Esophagus (tissue), 2 donors: ENCODE results near the gene S100A16. TPM values are rescaled to one million over a fixed set of nuclear protein-coding genes. Genes with fewer than 3 reads are reported as not detected.

Experiments used
- H3K27ac ChIP-seq, 2 donors: one replicate each; pipeline ENCODE4 v1.5.1; 2013; ENCODE audit warnings: low read depth in 2 of 2, mild to moderate bottlenecking in 2 of 2, inconsistent platforms in 1 of 2, low read length in 1 of 2, moderate library complexity in 1 of 2
- H3K27me3 ChIP-seq, 2 donors: one replicate each; pipeline ENCODE4 v1.6.1; 2013; ENCODE audit warnings: low read length in 2 of 2, control low read depth in 1 of 2, mild to moderate bottlenecking in 1 of 2; ENCODE audit not compliant: insufficient read depth in 2 of 2, control insufficient read depth in 1 of 2
- H3K36me3 ChIP-seq, 2 donors: one replicate each; pipeline ENCODE4 v1.6.1; 2013; ENCODE audit warnings: low read length in 1 of 2; ENCODE audit not compliant: control insufficient read depth in 2 of 2, insufficient read depth in 2 of 2
- H3K4me1 ChIP-seq, 2 donors: one replicate each; pipeline ENCODE4 v1.6.1; 2013; ENCODE audit warnings: low read length in 1 of 2; ENCODE audit not compliant: control insufficient read depth in 2 of 2, insufficient read depth in 2 of 2
- H3K4me3 ChIP-seq, 2 donors: one replicate each; pipeline ENCODE4 v1.5.1; 2013; ENCODE audit warnings: low read length in 2 of 2, mild to moderate bottlenecking in 2 of 2, low read depth in 1 of 2, moderate library complexity in 1 of 2
- H3K9me3 ChIP-seq, 2 donors: one replicate each; pipeline ENCODE4 v1.6.1; 2013; ENCODE audit warnings: mild to moderate bottlenecking in 2 of 2, low read depth in 1 of 2, low read length in 1 of 2, moderate library complexity in 1 of 2; ENCODE audit not compliant: control insufficient read depth in 2 of 2, insufficient read depth in 1 of 2
- whole genome bisulfite sequencing, 2 donors: extraction: QIAGEN DNeasy Blood & Tissue Kit; methylation state at CpG; one replicate each; pipeline ENCODE4 v1.1.7; 2013; 5-methylcytosine and 5-hydroxymethylcytosine counted together
- polyA plus RNA-seq, 2 donors: library from polyadenylated mRNA; stranded (reverse); fragments of 200-250 nt; gene quantifications; one replicate each; pipeline ENCODE4 v1.2.3, GENCODE V29; 2013
- donor health status: healthy with polysubstance abuse.
- donor health status: Bipolar disorder and iron deficiency.

Gene S100A16, protein sequence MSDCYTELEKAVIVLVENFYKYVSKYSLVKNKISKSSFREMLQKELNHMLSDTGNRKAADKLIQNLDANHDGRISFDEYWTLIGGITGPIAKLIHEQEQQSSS
- polyA plus RNA-seq = 1,000 to 10,000 TPM; 2,016 to 2,151 TPM

DNA sequence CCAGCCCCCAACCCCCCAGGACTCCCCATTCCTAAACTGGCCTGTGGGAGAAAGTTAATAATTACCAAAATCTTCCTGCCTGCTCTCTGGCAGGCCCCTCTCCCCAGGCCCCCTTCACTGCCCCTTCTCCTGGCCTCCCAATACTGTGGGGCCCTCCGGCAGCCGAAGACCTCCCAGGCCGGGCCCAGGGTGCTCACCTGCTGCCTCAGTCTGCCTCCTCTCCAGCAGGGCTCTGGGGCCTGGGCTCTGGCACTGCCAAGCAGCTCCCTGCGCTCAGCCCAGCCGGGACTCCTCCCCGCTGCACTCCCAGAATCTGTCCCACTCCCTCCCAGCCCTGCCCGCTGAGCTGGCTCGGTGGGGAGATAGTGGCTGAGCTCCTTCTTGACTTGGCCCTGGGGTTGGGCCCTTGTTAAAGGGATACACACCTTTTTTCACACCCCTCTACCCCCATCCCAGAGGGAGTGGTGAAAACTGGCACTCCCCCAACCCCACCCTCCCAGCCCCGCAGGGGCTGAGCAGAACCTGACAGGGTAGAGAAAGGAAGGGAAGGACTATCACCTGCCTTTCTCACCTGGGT lies at the start of gene S100A16:
S100A16 (minus strand) TSS at position 383 of the 577 bp plus-strand sequence. CDS start 4,986 bp downstream, outside the sequence.
- Histone ChIP-seq H3K4me3 (peak within 1 kb of the TSS; percentile 76 to 93), H3K4me1 (peaks cover 2 to 29% of the 10 kb centered on the region in 2 donors)
- 26 to 27% methylated on average over 9 of the region's 9 CpGs for WGBS, 2 donors

DNA sequence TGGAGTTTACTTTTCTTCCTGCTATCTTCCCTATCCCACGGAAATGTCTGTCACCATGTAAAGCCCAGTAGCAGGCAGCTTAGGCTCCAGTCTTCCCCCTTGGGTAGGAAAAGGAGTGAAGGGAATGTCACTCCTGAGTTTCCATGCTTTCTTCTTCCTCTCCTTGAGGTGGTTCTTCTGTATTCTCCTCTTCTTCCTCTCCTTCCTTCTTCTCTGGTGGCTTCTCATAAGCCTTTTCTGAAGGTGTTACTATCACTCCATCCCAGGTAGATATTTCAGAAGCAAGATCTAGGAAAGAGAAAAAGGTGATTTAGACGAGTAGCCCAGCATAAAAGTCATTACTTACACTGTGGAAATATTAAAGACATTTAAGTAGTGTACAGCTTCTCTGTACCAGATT lies 49.3 kb upstream of the S100A16 start:
- WGBS, 2 donors = 62 to 63% methylated on average over 2 of the region's 2 CpGs
- Histone ChIP-seq H3K9me3 (no peaks in the 10 kb centered on the region), H3K27me3 (no peaks in the 10 kb centered on the region), H3K4me1 (peaks cover 0 to 2% of the 10 kb centered on the region in 2 donors), H3K27ac (peak overlapping the region in 1 of 2 donors; percentile 3), H3K4me3 (no peak overlapping the region), H3K36me3 (peaks cover 16 to 22% of the 10 kb centered on the region in 2 donors)

More for the DNA sequence above, at the start of gene S100A16:
- Histone ChIP-seq H3K9me3 (no peaks in the 10 kb centered on the region), H3K27me3 (no peaks in the 10 kb centered on the region), H3K27ac (peak within 1 kb of the TSS; percentile 96 to 98), H3K36me3 (peaks cover 0 to 2% of the 10 kb centered on the region in 2 donors)

DNA sequence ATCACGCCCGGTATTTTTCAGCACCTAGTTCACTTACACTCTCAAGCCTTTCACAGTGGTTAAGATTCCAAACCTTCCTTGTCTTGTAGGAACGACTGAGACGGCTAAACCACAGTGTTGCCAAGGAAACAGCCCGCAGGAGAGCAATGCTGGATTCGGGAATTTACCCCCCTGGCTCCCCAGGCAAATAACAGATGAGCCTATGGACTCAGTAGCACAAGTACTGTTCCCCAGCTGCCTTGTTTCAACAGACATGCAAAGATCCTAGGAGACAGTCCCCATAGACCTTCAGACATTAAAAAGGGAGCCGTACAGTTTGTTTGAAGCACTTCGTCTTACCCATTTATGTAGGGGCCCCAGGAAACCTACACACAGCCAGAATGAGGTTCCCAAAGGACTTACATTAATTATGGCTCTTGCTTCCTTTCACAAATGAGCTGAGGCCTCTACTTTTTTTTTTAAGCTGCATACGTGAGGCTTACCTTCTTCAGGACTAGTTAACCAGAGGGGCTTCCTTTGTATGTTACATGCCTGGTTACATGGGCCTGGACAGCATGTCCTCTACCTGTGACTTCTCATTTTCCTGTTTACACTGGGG lies 48.3 kb upstream of the S100A16 start:
- H3K4me3 ChIP-seq = no peak overlapping the region
- peaks cover 0 to 2% of the 10 kb centered on the region in 2 donors for H3K4me1 ChIP-seq
- H3K36me3 ChIP-seq = peaks cover 13 to 15% of the 10 kb centered on the region in 2 donors
- H3K9me3 ChIP-seq = no peaks in the 10 kb centered on the region
- no peak overlapping the region for H3K27ac ChIP-seq
- 61 to 69% methylated on average over 9 of the region's 9 CpGs for WGBS, 2 donors
- H3K27me3 ChIP-seq = no peaks in the 10 kb centered on the region

DNA sequence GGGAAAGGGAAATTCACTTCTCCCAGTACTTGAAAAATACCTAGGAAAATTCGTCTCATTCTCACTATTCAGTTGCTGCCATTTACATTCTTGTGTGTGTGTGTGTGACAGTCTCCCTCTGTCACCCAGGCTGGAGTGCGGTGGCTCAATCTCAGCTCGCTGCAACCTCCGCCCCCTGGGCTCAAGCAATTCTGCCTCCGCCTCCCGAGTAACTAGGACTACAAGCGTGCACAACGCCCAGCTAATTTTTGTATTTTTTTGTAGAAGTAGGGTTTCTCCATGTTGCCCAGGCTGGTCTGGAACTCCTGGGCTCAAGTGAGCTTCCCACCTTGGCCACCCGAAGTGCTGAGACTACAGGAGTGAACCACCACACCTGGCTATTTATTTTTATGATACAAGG lies 46.7 kb upstream of the S100A16 start:
- no peak overlapping the region for H3K27ac ChIP-seq
- peak overlapping the region in 1 of 2 donors; percentile 92 for H3K4me3 ChIP-seq
- peaks cover 11 to 15% of the 10 kb centered on the region in 2 donors for H3K36me3 ChIP-seq
- no peaks in the 10 kb centered on the region for H3K9me3 ChIP-seq
- 72 to 73% methylated on average over 9 of the region's 9 CpGs for WGBS, 2 donors
- peaks cover 0 to 2% of the 10 kb centered on the region in 2 donors for H3K4me1 ChIP-seq
- H3K27me3 ChIP-seq = no peaks in the 10 kb centered on the region

DNA sequence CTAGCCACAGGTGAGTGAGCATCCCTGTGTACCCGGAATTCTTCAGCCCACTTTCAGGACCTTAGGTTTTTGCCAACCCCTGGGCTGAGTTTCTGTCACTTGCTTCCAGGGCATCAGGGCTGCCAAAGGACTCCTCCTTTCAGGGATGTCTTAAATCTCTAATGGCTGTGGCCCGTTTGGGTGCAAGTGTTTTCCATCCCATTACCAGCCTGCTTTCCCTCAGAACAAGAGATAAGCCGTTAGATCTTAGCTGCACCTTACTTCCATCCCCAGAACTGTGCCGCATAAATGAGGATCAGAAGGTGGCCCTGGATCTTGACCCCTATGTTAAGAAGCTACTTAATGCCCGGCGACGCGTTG lies 46.2 kb upstream of the S100A16 start:
- peaks cover 0 to 2% of the 10 kb centered on the region in 2 donors for H3K4me1 ChIP-seq
- no peaks in the 10 kb centered on the region for H3K9me3 ChIP-seq
- H3K27me3 ChIP-seq = no peaks in the 10 kb centered on the region
- H3K36me3 ChIP-seq = peaks cover 8 to 10% of the 10 kb centered on the region in 2 donors
- 28 to 30% methylated on average over 8 of the region's 8 CpGs for WGBS, 2 donors
- peak overlapping the region; percentile 93 to 95 for H3K27ac ChIP-seq
- peak overlapping the region; percentile 76 to 92 for H3K4me3 ChIP-seq

DNA sequence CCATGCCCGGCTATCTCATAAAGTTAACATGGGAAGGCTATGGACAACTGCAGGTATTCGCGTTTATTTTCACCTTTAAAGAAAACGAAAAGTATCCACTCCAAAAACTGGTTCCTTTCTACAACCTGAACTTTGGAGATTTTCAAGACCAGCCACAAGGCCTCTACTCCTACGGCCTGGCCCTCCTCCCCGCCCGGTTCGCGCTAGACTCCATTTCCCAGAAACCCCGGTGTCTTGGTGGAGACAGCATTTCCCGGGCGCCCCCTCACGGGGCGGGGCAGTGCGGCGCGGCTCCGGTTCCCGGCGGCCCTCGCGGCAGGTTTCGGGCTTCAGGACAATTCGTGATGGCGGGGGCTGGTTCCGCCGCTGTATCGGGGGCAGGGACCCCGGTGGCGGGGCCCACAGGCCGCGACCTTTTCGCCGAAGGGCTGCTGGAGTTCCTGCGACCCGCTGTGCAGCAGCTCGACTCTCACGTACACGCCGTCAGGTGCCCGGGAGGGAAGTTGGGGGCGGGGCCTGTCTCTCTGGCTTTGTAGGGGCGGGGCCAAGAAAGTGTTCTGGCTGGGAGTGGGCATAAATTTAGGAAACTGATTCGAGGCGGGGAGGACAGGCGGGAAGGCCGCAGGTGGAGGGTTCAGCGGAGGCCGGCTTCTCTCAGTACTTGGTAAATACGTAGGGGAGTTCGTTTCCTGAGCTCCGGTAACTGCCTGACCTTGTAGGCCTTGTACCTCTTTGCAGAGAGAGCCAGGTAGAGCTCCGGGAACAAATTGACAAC lies 45.6 kb upstream of the S100A16 start, which contains the start of gene SNAPIN:
SNAPIN (plus strand) TSS at position 304 of the 775 bp plus-strand sequence; CDS start at position 345, 41 bp downstream.
- no peaks in the 10 kb centered on the region for H3K9me3 ChIP-seq

DNA sequence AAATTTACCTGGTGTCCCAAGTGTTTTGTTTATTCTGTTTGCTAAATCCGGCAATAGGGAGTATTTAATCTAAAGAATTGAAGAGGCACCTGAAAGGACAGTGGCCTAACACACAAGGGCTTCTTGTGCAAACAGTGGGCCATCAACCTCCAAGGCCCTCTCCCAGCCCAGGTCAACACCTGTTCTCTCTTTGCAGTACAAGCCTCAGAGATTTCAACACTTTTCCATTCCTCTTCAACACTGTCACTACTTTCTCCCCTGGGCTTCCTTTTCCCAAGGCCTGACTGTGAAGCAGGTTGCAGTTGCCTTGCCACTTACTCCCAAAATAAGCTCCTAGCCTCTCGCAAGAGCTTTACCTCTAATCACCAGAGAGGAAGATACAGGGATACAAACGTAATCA lies 42.4 kb upstream of the S100A16 start:
- H3K36me3 ChIP-seq = no peaks in the 10 kb centered on the region
- H3K4me1 ChIP-seq = peaks cover 0 to 2% of the 10 kb centered on the region in 2 donors
- H3K9me3 ChIP-seq = no peaks in the 10 kb centered on the region
- H3K27me3 ChIP-seq = no peaks in the 10 kb centered on the region
- WGBS, 2 donors = 73 to 88% methylated on average over 3 of the region's 3 CpGs
- no peak overlapping the region for H3K27ac ChIP-seq
- no peak overlapping the region for H3K4me3 ChIP-seq

More for the DNA sequence above, 45.6 kb upstream of the S100A16 start, which contains the start of gene SNAPIN:
- H3K36me3 ChIP-seq = peaks cover 7 to 8% of the 10 kb centered on the region in 2 donors
- WGBS, 2 donors = 2 to 3% methylated on average over 53 of the region's 53 CpGs
- H3K27me3 ChIP-seq = no peaks in the 10 kb centered on the region
- peaks cover 0 to 2% of the 10 kb centered on the region in 2 donors for H3K4me1 ChIP-seq
- H3K27ac ChIP-seq = peak within 1 kb of the TSS; percentile 93 to 95
- peak within 1 kb of the TSS; percentile 76 to 92 for H3K4me3 ChIP-seq

DNA sequence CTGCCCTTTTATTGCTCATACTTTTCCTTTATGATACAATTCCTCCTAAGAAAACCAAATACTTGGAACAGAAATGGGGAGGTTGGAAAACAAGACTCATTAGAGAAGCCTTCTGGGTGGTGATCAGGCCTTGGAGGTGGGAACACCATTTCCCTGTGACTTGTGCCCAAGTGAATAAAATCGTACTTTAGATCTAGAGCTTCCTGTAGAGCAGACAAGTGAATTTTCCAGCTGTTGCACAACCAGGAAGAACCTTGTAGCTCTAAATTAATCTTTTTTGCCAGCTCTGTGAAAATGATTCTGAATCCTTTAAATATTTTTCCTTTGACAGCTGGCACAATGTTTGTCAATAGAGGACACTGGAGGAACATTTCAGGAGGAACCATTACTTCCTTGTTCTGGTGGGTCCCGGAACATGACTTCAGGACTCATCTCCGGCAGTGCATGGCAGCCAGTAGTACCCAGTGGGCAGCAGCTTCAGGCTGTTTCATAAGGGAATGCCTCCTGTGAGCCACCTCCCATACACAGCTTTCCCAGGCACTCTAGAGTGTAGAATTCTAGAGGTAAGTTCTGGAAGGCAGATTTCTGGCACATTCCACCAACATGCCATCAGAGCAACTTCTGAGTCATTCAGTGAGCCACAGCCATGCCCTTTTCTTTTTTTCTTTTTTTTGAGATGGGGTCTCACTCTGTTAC lies 40.0 kb upstream of the S100A16 start:
- 40 to 54% methylated on average over 3 of the region's 3 CpGs for WGBS, 2 donors
- Histone ChIP-seq H3K9me3 (no peaks in the 10 kb centered on the region), H3K4me3 (no peak overlapping the region), H3K27me3 (no peaks in the 10 kb centered on the region), H3K36me3 (no peaks in the 10 kb centered on the region), H3K27ac (peak overlapping the region; percentile 34 to 48), H3K4me1 (peaks cover 2 to 5% of the 10 kb centered on the region in 2 donors)

DNA sequence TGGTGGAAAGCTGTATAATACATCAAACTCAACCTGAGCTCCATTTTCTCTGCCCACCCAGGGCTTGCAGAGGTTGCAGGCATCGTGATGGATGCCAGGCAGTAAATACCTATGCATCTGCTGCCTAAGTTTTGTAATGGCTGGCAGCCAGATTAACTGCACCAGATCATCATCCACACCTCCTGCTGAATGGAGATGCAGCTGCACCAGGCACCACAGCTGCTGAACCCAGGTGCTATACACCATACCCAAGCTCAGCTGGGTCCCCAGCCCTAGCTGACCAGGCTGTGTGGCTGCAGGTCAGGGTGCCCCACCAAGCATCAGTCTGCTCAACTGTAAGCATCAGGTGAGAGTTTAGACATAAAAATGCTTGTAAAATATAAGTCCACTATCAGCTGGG lies 38.8 kb upstream of the S100A16 start:
- H3K9me3 ChIP-seq = no peaks in the 10 kb centered on the region
- WGBS, 2 donors = 67 to 71% methylated on average over 1 of the region's 1 CpG
- H3K4me1 ChIP-seq = peaks cover 6% of the 10 kb centered on the region in 2 donors
- H3K4me3 ChIP-seq = no peak overlapping the region
- H3K36me3 ChIP-seq = no peaks in the 10 kb centered on the region
- no peak overlapping the region for H3K27ac ChIP-seq
- H3K27me3 ChIP-seq = no peaks in the 10 kb centered on the region
